Loucy (cell line): Measurements from ENCODE around the gene CDK6.

Experiments
- EZH2phosphoT487 ChIP-seq: fragments of 200-600 bp; IDR thresholded peaks from 2 replicates; pipeline ENCODE4 v1.6.1; 2018; ENCODE audit warnings: antibody characterized with exemption, mild to moderate bottlenecking, moderate library complexity, borderline replicate concordance
- TF ChIP-seq, protein P1 (sequence below): fragments of 200-600 bp; sonication (generic); conservative IDR thresholded peaks from 2 replicates; pipeline ENCODE4 v1.5.1; 2014; ENCODE audit warnings: mild to moderate bottlenecking, antibody characterized with exemption, low read length

DNA sequence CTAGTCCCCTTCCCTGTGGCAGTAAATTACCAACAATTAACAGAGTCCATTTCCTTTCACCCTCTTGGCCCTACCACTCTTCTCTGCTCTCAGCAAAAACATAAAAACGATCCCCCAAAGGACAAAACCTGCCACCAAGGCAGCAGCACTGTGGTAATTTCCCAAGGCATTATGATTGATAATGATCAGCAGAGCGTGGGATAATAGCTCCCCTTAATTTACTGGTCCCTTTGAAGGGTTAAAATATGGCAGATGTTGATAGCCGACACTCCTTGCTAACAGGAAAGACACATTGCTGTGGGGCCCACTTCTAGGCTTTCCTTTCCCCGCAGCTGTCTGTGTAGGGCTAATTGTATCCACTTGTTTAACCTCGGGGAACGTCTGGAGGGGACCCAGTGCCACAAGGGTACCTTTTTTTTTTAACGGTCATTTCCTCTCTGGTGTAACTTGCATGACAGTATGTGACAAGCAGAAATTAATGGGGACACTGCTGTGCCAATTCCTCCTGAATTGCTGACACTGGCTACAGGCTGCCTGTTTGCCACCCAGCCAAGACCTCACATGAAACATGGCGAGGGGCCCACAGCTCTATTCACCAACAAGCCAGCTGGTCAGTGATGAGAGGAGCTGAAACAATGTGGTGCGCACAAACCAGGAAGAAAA, 81.3 kb downstream of the CDK6 start:
- TF ChIP-seq, protein P1, sequence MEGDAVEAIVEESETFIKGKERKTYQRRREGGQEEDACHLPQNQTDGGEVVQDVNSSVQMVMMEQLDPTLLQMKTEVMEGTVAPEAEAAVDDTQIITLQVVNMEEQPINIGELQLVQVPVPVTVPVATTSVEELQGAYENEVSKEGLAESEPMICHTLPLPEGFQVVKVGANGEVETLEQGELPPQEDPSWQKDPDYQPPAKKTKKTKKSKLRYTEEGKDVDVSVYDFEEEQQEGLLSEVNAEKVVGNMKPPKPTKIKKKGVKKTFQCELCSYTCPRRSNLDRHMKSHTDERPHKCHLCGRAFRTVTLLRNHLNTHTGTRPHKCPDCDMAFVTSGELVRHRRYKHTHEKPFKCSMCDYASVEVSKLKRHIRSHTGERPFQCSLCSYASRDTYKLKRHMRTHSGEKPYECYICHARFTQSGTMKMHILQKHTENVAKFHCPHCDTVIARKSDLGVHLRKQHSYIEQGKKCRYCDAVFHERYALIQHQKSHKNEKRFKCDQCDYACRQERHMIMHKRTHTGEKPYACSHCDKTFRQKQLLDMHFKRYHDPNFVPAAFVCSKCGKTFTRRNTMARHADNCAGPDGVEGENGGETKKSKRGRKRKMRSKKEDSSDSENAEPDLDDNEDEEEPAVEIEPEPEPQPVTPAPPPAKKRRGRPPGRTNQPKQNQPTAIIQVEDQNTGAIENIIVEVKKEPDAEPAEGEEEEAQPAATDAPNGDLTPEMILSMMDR: no peak
- TF ChIP-seq EZH2phosphoT487: no peak; the same call in 1 of the 2 replicates
